ENCODE results near the gene PSME1.

GRCh38 chr14:24095271-24096068, 40.5 kb upstream of the PSME1 start:
- TF ChIP-seq CTCF (IDR thresholded peaks at IDR 0.05; ENCODE audit: insufficient read depth, low read length, poor library complexity, severe bottlenecking) (no peak), EZH2phosphoT487 (conservative IDR thresholded peaks at IDR 0.05; ENCODE audit: low read length) (no peak)

All from SU-DHL-6 (cell line).